Chondrocyte (in vitro differentiated cells): ENCODE results near the gene CAPN10. TPM values are rescaled to one million over a fixed set of nuclear protein-coding genes. Genes with fewer than 3 reads are reported as not detected.
A peak's percentile ranks its signal among the peaks of the same experiment; 100 is the strongest.

ENCODE experiments used
- DNase-seq: peaks from one replicate; pipeline ENCODE4 v3.0.0; 2021; ENCODE audit warnings: mixed read lengths, low spot score
- H3K27ac Mint-ChIP-seq: one replicate; pipeline ENCODE4 v1.8.0; 2021; ENCODE audit warnings: mild to moderate bottlenecking, moderate library complexity, mixed read lengths; ENCODE audit not compliant: unreplicated experiment
- H3K27me3 Mint-ChIP-seq: 2 replicates; pipeline ENCODE4 v1.8.0; 2021; ENCODE audit warnings: low read depth, mixed read lengths
- H3K36me3 Mint-ChIP-seq: 2 replicates; pipeline ENCODE4 v1.8.0; 2021; ENCODE audit warnings: low read depth, mixed read lengths
- H3K4me1 Mint-ChIP-seq: 2 replicates; pipeline ENCODE4 v1.8.0; 2021; ENCODE audit warnings: low read depth, mild to moderate bottlenecking, mixed read lengths
- H3K4me3 Mint-ChIP-seq: one replicate; pipeline ENCODE4 v1.8.0; 2021; ENCODE audit warnings: mild to moderate bottlenecking, moderate library complexity, mixed read lengths; ENCODE audit not compliant: unreplicated experiment
- H3K9me3 Mint-ChIP-seq: 2 replicates; pipeline ENCODE4 v1.8.0; 2021; ENCODE audit warnings: low read depth, mixed read lengths
- total RNA-seq: library from RNA; stranded (reverse); gene quantifications from 3 replicates; pipeline ENCODE4 v1.2.1, GENCODE V29; 2021
- TF ChIP-seq, protein P1 (sequence below): fragments of 200-600 bp; sonication (generic); IDR thresholded peaks from 2 replicates; pipeline ENCODE4 v1.5.0; 2021; ENCODE audit warnings: antibody characterized with exemption, mild to moderate bottlenecking, moderate library complexity

Gene CAPN10
- total RNA-seq, 1 donor from 2014 or later = 22.7 TPM

GRCh38 chr2:240604939-240605716 lies 18.6 kb downstream of the CAPN10 start:
- H3K9me3 Mint-ChIP-seq = no peaks in the 10 kb centered on the region
- H3K36me3 Mint-ChIP-seq = no peaks in the 10 kb centered on the region
- no peaks in the 10 kb centered on the region for H3K27me3 Mint-ChIP-seq
- peaks cover 3% of the 10 kb centered on the region for H3K4me1 Mint-ChIP-seq
- TF ChIP-seq, protein P1, sequence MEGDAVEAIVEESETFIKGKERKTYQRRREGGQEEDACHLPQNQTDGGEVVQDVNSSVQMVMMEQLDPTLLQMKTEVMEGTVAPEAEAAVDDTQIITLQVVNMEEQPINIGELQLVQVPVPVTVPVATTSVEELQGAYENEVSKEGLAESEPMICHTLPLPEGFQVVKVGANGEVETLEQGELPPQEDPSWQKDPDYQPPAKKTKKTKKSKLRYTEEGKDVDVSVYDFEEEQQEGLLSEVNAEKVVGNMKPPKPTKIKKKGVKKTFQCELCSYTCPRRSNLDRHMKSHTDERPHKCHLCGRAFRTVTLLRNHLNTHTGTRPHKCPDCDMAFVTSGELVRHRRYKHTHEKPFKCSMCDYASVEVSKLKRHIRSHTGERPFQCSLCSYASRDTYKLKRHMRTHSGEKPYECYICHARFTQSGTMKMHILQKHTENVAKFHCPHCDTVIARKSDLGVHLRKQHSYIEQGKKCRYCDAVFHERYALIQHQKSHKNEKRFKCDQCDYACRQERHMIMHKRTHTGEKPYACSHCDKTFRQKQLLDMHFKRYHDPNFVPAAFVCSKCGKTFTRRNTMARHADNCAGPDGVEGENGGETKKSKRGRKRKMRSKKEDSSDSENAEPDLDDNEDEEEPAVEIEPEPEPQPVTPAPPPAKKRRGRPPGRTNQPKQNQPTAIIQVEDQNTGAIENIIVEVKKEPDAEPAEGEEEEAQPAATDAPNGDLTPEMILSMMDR = no peak
- H3K4me3 Mint-ChIP-seq = no peak overlapping the region
- no peak overlapping the region for H3K27ac Mint-ChIP-seq
- DNase-seq = peak; percentile 88

DNA sequence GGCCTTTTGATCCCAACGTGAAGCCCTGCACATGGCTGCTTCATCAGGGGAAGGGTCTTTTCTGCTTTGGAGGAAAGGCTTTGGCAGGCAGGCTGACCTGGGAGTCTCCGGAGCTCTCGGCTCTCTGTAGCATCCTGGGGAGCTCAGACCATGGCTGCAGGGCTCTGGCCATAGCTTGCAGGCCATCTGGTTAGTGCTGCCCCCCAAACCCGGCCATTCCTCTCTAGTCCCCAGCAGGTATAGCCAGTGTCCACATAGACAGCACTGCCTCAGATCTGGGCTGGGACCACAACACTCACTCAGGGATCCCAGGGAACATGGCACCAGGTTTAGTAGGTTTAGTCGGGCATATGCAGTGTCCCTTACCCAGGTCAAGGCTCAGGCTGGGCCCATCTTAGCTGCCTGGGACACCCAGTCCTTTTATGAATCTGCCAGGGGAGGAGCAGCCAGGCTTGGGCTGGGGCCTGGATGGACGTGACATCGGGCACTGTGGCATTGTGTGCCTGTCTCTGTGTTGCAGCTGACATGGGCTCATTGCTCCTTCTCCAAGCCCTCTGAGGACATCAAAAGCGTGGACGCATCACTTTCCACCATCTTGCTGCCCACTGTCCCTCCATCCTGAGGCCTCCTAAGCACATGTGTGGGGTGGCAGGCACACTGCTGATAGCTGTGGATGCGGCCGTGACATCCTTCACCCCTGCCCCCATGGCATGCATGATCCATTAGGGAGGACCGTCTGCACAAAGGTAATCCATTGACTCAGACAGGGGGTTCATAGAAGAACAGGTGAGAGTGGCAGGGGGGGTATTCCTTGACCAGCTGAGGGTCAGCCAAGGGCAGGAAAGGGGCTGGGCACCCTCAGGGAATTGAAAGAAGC lies 19.6 kb downstream of the CAPN10 start:
- H3K4me1 Mint-ChIP-seq = peaks cover 3% of the 10 kb centered on the region
- H3K4me3 Mint-ChIP-seq = no peak overlapping the region
- H3K9me3 Mint-ChIP-seq = no peaks in the 10 kb centered on the region
- TF ChIP-seq, protein P1 = no peak
- no peak overlapping the region for H3K27ac Mint-ChIP-seq
- peak; percentile 69 for DNase-seq
- no peaks in the 10 kb centered on the region for H3K36me3 Mint-ChIP-seq
- H3K27me3 Mint-ChIP-seq = no peaks in the 10 kb centered on the region

- Mint-ChIP-seq H3K4me3 (no peak overlapping the region), H3K27ac (no peak overlapping the region), H3K9me3 (no peaks in the 10 kb centered on the region), H3K27me3 (no peaks in the 10 kb centered on the region), H3K36me3 (peaks cover 9% of the 10 kb centered on the region), H3K4me1 (no peaks in the 10 kb centered on the region)
- TF ChIP-seq, protein P1 = no peak
- peak; percentile 39 for DNase-seq
These were observed 25.2 kb downstream of the CAPN10 start for GRCh38 chr2:240611601-240612210.

DNA sequence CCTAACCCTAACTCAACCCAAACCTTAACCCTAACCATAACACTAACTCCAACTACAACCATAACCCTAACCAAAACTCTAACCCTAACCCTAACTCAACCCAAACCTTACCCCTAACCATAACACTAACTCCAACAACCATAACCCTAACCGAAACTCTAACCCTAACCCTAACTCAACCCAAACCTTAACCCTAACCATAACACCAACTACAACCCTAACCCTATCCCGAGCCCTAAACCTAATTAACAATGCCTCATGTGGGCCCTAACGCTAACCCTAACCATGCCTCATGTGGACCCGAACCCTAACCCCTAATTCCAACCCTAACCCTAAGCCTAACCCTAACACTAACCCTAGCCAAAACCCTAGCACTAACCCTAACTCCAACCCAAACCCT lies 27.2 kb downstream of the CAPN10 start:
- H3K27me3 Mint-ChIP-seq = no peaks in the 10 kb centered on the region
- H3K9me3 Mint-ChIP-seq = peaks cover 11% of the 10 kb centered on the region

More for the DNA sequence above, 27.2 kb downstream of the CAPN10 start:
- no peak overlapping the region for H3K4me3 Mint-ChIP-seq
- peaks cover 14% of the 10 kb centered on the region for H3K36me3 Mint-ChIP-seq
- H3K4me1 Mint-ChIP-seq = no peaks in the 10 kb centered on the region
- no peak for DNase-seq
- H3K27ac Mint-ChIP-seq = no peak overlapping the region
- TF ChIP-seq, protein P1 = no peak
